Measurements from ENCODE around the gene SYF2.
"Not testable (repeated sequence)": the region's sequence is repeated elsewhere in the genome, so short reads cannot be mapped to it uniquely, and the experiment has no call there.

SYF2 gene

DNA sequence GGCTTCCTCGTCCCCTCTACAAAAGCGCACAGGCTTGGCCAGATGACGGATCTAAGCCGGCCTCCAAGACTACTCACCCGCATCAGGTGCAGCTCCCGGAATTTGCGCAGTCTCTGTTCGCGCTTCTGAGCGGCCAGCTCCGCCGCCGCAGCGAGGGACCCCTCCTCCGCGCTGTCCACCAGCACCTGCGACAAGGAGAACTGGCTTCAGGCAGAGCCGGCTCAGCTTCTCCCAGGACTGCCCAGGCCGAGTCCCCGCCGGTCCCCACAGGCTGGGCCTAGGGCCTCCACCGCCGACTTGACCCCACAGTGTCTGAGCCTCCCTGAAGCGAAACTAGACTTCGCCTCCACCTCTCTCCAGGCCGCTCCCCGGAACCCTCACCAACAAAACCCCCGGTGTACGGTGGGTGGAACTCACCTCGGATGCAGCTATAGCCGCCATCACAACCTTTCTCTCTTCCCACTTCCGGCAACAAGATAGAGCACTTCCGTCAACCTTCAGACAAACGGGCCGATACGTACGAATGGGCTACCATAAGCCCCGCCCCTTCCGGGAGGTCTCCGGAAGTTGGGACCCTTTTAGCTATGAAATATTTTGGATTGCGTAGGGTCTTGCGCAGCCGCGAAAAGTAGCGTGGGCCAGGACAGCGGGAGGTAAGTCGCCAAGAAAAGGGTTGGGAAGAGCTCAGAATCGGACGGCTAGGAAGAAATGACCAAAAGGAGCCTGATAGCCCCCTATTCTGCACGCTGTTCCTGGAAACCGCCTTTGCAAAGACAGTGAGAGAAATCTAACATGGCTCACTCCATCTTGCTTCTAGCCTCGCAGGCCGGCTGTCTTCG lies at the start of gene SYF2:
Gene SYF2 (minus strand): TSS at position 476 of the 839 bp plus-strand sequence. CDS start 35 bp downstream, at position 441.
- DNase-seq (ENCODE audit: low spot score) (peak; percentile 95), FAIRE-seq (no peak)

DNA sequence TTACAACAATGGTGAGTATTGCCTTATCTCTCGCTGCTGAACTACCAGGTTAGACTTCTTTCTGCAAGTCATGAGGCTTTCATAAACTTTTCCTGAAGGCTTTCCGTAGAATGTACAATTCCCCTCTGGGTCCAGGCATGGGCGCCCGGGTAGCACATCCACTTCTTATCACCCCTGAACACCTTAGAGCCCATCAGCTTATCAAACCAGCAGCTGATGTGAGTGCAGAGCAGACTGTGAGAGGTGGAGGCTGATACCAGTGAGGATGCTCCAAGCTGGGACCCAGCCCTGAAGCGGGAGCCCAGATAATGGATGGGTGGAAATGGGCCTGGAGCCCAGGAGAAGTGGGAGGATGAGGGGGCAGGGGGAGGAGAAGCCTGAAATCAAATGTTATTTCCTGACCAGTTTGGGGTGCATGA lies 47.4 kb upstream of the SYF2 start:
- FAIRE-seq, result not testable (repeated sequence)

DNA sequence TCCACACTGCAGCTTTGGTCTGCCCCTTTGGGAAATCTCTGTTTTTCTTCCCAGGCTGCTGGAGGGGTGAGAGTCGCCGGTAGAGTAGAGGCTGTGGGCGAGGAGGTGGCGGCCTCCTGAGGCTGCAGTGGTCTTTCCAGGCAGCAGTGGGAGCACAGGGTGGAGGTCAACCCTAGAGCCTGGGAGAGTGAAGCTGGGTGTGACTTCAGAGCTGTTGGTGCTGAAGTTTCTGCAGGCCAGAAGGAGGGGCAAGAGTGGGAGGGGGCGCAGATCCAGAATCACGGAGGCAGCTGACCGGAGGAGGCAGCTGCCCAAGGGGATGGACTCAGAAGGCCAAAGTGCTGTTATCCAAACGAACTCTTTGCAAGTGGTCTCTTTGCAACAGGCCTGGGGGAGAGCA lies 46.5 kb upstream of the SYF2 start:
- not testable (repeated sequence) for FAIRE-seq; DNase-seq (ENCODE audit: low spot score)

More for the DNA sequence above, 47.4 kb upstream of the SYF2 start:
- not testable (repeated sequence) for DNase-seq (ENCODE audit: low spot score)

DNA sequence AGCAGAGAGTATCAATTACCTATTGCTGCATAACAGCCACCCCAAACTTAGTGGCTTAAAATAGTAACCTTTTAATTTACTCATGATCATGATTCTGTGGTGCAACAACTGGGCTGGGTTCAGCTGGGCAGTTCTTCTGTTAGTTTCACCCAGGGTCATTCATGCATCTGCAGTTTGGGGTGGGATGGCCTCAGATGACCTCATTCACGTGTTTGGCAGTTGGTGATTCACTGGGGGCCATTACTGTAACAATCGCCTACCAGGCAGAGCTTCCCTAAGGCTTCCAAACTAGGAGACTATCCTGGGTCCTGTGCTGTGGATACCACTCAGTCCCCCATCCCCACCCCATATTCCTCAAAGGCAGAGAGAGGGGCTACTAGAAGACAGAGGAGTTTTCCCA lies 46.1 kb upstream of the SYF2 start:
- peak; percentile 63 for FAIRE-seq
- not testable (repeated sequence) for DNase-seq (ENCODE audit: low spot score)

DNA sequence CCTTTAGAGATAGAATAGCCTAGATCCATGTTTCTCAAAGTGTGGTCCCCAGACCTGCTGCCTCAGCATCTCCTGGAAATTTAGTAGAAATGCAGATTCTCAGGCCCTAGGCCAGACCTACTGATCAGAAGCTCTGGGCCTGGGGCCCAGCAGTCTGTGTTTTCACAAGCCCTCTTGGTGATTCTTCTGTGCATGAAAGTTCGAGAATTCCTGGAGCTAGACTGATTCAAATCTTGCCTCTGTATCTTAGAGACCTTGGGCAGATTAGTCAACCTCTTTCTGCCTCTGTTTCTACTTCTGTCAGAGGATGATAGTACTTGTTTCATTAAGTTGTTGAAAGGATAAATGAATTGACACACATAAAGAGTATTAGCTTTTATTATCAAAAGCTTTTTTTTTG lies 45.0 kb upstream of the SYF2 start:
- not testable (repeated sequence) for FAIRE-seq; DNase-seq (ENCODE audit: low spot score)

DNA sequence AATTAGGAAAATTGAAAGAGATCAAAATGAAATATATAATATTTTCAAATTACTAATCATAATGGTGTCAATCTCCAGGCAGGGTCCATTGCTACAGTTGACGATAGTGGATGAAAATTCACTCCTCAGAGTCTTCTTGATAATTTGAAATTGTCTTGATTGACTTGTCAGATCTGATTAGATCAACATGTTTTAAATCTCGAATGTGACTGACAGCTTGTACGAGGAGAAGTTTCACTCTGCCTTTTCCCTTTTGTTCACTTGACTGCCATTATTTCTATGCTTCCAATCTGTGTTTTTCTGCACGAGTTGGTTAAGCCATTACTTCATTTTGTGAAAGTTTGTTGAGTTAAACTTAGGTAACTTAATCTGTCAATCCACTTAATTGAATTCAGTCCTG lies 43.3 kb upstream of the SYF2 start:
- not testable (repeated sequence) for DNase-seq (ENCODE audit: low spot score); FAIRE-seq

DNA sequence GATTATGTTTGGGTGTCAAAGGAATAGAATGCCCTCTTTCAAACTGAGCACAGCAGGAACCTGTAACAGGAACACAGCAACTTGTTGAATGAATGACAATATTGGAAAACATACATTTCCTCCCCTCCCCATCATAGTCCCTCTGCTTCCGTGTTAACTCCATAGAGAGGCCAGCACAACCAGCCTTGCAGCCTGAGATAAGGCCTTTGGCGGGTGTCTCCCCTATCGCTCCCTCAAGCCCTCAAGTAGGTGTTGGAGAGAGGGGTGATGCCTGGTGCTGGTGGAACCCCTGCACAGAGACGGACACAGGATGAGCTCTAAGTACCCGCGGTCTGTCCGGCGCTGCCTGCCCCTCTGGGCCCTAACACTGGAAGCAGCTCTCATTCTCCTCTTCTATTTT lies 39.9 kb upstream of the SYF2 start, which contains the start of gene RHD:
Gene RHD (plus strand): TSS at position 272 of the 400 bp plus-strand sequence. CDS start 39 bp downstream, at position 311.
- not testable (repeated sequence) for FAIRE-seq

DNA sequence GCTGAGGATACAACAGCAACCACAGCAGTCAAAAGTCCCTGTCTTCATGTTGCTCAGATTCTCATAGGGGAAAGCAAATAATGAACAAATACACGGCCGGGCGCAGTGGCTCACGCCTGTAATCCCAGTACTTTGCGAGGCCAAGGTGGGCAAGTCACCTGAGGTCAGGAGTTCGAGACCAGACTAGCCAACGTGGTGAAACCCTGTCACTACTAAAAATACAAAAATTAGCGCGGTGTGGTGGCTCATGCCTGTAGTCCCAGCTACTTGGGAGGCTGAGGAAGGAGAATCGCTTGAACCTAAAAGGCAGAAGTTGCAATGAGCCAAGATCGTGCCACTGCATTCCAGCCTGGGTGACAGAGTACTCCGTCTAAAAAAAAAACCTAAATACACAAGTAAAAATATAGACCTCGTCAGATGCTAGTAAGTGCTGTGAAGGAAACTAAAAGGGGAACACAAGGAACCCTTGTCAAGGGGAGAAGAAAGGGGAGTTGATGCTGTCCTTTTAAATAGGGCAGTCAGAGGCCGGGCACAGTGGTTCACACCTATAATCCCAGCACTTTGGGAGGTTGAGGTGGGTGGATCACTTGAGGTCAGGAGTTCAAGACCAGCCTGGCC lies 36.0 kb upstream of the SYF2 start:
- not testable (repeated sequence) for DNase-seq (ENCODE audit: low spot score); FAIRE-seq

More for the DNA sequence above, 39.9 kb upstream of the SYF2 start, which contains the start of gene RHD:
- DNase-seq (ENCODE audit: low spot score), result not testable (repeated sequence)

DNA sequence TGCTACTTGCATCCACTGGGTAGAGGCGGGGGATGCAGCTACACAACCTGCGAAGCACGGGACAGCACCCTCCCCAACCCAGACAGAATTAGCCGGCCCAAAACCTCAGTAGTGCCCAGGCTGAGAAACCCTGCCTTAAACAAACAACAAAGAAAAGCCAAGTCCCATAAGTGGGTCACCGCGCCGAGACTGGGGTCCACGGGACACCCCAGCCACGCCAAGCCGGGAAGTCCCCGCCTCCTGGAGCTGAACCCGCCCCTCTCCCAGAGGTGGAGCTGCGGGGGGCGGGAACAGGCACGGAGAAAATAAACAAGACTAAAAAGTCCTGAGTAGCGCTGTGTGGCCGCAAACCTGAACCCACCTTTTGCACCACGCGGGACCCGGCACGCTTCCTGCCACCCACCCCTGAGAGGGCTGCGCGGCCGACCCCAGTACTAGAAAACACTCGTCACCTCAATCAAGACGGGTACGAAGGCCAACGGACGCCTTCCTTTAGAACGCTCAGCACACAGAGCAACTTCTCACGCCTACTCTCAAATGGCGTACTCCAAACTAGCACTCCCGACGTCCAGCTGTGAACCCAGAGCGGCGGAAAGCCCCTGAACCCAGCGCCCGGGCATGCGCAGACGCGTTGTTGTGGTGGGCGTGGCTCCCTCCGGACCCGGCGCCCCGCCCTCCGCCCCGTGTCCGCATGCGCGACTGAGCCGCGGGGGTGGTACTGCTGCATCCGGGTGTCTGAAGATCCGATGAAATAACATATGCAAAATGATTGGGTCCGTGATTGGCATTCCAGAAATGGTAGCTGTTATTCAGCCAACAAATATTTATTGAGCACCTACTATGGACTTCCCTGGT lies 35.2 kb upstream of the SYF2 start:
- FAIRE-seq, result peak; percentile 98
- DNase-seq (ENCODE audit: low spot score), result peak; percentile 84

DNA sequence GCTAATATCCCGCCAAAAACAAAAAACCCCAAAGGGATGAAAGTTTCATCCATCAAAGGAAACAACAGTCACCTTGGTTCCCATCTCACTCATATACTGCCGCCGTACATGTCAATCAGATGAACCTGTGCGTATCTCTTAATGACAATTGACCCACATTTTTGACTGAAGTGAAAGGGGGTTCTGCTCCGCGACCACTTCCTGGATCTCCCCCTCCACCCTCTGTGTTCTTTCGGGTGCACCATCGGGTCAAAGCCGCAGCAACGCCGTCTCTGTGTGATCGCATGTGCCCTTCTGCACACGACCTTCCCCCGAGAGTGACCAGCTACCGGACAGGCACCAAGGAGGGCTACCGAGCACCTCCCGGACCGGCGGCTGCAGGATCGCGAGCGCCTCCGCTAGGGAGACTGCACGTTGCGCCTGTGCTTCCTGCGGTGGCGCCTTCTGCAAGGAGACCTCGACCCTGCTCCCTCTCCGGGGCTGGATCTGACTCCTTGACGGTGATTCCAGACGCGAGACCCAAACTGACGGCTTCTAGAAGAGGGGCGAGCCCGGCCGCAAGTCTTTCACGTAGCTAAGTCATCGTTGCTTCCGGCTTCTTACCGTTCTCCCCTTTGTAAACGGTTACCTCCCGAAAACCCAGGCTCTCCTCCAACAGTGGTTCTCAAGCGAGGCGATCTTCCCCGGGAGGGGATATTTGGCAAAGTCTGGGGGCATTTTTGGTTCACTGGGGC lies 34.4 kb upstream of the SYF2 start:
- DNase-seq (ENCODE audit: low spot score), result not testable (repeated sequence)
- peak; percentile 71 for FAIRE-seq

DNA sequence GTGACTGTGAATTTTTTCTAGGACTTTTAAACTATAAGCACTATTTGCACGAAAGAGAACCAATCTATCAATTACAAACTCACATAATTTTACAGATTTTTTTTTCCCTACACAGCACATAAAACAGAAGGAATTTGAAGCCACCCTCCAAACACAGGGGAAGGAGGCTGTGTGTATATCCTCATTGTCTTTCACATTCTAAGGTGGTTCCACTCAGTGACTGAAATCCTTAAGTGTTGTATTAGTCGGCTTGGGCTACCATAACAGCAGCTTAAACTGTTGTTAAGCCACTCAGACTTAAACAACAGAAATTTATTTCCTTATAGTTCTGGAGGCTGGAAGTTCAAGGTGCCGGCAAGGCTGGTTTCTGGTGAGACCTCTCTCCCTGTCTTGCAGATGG lies 28.0 kb upstream of the SYF2 start:
- not testable (repeated sequence) for DNase-seq (ENCODE audit: low spot score); FAIRE-seq

DNA sequence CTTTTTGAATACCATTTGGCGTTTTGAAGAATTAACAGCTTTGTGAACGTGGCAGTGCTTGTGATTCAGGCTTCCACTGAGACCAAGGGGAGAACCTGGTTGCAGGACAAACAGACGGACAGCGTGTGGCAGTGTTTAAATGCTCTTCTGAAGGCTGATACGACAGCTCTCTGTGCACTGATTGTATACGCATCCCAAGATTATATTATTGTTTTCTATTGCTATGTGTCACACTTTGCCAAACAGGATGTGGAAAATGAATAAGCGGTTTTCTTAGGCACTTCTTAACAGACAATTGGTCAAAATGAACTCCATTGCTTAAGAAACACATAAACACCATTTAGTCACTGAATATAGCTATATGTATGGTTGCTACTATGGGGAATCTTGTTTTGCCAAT lies 27.5 kb upstream of the SYF2 start:
- not testable (repeated sequence) for FAIRE-seq; DNase-seq (ENCODE audit: low spot score)

DNA sequence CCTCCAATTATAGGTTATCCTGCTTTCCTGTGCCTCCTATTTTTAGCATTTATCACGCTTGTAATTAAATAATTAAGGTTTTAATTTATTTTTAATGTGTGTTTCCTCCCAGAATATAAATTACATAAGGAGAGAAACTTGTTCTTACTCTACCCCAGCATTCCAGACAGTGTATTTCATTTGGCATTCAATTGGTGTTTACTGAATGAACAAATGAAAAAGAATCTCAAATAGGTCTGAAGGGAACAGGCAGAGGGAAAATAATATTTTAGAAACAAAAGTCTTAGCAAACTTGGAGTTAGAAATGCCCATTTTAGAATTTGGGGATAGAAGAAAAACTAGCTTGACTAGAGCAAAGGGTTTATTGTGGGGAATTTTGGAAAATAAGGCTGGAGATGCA lies 24.9 kb upstream of the SYF2 start:
- FAIRE-seq, result no peak
- no peak for DNase-seq (ENCODE audit: low spot score)

DNA sequence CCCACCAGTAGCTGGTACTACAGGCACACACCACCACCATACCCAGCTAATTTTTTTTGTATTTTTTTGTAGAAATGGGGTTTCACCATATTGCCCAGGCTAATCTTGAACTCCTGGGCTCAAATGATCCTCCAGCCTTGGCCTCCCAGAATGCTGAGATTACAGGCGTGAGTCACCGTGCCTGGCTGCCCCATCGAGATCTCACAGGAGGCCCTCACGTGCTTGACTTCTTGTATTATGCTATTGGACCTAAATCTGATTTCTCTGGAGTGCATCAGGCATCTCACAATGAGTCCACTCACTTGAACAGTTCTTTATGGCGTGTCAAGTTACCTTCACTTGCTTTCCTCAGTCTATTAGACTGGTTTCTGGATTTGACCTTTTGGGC lies 24.3 kb upstream of the SYF2 start:
- DNase-seq (ENCODE audit: low spot score), result no peak
- no peak for FAIRE-seq

DNA sequence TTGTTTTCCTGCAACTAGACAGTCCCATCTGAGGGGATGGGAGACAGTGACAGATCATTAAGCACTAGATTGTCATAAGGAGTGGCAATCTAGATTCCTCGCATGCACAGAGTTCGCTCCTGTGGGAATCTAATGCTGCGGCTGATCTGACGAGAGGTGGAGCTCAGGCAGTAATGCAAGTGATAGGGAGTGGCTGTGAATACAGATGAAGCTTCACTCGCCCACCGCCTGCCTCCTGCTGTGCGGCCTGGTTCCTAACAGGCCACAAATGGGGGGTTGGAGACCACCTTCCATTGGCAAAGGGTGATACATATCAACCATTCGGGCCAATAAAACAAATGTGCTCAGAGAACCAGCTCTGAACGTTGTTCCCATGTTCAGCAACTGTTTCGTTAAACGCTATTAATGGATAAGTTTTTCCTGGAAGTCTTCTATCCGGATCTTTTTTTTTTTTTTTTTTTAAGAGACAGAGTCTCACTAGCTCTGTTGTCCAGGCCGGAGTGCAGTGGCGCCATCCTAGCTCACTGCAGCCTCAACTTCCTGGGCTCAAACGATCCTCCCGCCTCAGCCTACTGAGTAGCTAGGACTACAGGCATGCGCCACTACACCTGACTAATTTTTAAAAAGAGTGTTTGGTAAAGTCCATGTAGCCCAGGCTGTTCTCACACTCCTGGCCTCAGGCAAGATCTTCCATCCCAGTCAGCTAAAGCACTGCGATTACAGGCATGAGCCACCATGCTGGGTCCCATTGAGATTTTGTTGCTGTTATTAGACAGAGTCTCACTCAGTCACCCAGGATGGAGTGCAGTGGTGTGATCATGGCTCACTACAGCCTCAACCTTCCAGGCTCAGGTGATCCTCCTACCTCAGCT lies 23.6 kb upstream of the SYF2 start:
- FAIRE-seq (no peak), DNase-seq (ENCODE audit: low spot score) (no peak)

DNA sequence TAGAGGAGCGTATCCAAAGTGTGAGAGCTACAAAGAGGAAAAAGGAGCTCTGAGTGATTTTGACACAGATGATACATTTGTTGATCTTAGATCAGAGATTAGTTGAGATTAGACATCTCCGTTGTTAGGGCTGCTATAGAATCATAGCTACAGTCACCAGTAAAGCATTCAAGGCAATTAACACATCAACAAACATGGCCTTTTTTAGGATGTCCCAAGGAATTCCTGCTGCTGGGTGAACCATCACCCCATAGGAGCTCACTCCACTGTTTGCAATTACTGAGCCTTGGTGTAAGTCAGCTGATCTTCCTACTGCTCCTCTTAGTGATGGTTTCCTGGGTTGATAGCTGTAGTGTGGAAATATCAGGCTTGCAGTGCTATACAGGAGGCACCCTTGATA lies 21.6 kb upstream of the SYF2 start:
- FAIRE-seq (no peak), DNase-seq (ENCODE audit: low spot score) (no peak)

DNA sequence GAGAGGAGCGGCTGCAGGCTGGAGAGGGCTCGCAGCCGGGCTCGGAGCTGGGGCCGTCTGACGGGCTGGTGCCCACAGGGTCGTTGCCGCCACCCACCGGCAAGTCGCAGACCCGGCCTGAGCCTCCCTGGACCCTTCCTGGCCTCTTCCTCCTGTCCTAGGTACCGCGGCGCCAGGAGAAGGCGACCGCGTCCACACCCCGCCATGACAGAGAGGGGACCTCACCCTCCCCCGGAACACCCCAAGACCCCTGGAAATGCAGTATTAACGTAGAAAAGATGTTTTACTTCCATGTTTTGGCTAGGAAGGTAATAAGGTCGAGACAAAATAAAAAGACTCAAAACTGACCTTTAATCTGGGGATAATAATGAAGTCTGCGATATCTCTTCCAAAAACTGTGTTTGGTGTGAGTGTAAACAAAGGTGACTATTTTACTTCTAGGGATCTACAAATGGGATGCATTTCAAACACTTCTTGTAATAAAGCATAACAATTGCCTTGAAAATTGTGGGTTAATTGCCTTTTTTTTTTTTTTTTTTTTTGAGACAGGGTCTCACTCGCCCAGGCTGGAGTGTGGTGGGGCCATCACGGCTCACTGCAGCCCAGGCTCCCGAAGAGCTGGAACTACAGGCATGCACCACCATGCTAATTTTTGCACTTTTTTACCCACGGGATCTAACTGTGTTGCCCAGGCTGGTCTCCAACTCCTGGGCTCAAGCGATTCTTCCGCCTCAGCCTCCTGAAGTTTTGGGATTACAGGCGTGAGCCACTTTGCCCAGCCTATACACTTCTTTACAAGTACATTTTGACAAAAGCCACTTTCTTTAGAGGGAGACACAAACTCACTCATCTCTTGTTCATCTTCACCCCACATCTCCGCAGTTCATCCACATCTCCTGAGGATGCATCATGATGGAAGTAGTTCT lies 15.8 kb upstream of the SYF2 start:
- DNase-seq (ENCODE audit: low spot score), result no peak
- FAIRE-seq, result no peak

DNA sequence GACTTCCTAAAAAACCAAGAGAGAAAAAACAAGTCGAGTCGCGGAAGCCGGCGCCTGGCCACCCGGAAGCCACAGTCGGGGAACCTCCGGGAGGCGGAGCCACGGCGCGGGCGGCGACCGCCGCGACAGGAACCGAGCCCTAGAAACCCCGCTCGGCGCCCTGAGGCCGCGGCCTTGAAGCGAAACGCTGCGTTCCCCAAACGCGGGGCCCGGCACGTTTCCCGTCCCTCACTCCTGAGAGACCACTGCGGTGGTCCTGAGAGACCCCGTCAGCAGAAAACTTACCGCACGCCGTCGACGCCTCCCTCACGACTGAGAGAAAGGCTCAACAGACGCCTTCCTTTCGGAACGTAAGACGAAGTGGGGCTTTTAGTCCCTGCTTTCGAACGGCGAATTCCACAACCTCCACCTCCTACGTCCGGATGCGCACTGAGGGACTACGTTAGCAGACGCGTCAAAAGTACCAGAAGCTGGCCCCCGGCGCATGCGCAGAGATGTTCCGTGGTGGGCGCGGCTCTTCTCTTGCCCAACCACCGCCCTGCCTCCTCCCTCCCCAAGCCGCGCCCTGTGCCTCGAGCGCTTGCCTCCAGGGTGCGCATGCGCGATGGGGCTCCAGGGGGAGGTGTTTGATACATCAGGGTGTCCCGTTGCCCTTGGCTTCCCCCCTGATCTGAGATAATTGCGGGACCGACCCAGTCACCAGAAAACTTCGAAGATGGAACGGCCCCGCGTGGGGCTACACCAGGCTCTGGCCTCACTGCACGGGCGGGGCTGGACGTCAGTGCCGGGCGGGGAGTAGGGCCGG lies 14.9 kb upstream of the SYF2 start, which contains the start of gene RSRP1:
Gene RSRP1 (minus strand): TSS at position 431 of the 805 bp plus-strand sequence. CDS start 491 bp downstream, outside the sequence.
- DNase-seq (ENCODE audit: low spot score), result peak; percentile 100
- peak; percentile 9 for FAIRE-seq

Measured in urothelium cell line (cell line).